ENCODE data around the gene KIRREL3.

GRCh38 chr11:126683766-126684728 is 316.5 kb downstream of the KIRREL3 start:
- TF ChIP-seq, protein P1, sequence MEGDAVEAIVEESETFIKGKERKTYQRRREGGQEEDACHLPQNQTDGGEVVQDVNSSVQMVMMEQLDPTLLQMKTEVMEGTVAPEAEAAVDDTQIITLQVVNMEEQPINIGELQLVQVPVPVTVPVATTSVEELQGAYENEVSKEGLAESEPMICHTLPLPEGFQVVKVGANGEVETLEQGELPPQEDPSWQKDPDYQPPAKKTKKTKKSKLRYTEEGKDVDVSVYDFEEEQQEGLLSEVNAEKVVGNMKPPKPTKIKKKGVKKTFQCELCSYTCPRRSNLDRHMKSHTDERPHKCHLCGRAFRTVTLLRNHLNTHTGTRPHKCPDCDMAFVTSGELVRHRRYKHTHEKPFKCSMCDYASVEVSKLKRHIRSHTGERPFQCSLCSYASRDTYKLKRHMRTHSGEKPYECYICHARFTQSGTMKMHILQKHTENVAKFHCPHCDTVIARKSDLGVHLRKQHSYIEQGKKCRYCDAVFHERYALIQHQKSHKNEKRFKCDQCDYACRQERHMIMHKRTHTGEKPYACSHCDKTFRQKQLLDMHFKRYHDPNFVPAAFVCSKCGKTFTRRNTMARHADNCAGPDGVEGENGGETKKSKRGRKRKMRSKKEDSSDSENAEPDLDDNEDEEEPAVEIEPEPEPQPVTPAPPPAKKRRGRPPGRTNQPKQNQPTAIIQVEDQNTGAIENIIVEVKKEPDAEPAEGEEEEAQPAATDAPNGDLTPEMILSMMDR (IDR thresholded peaks at IDR 0.05 in 2 of 3, conservative IDR thresholded peaks at IDR 0.05 in 1 of 3; ENCODE audit: insufficient read depth in 2 of 3, low read depth in 1 of 3, low read length in 3 of 3) = no peak
- TF ChIP-seq FOSL1 (tag; conservative IDR thresholded peaks at IDR 0.05) (no peak), CBFB (CRISPR knock-in tag; IDR thresholded peaks at IDR 0.05) (no peak), ADNP (tag; IDR thresholded peaks at IDR 0.05) (no peak), ZNF232 (CRISPR knock-in tag; IDR thresholded peaks at IDR 0.05) (no peak), GATA2 (CRISPR knock-in tag; IDR thresholded peaks at IDR 0.05) (no peak), FUS (optimal IDR thresholded peaks at IDR 0.05; ENCODE audit: low read depth, low read length) (no peak), PCBP1 (IDR thresholded peaks at IDR 0.05; ENCODE audit: low read depth, low read length, poor library complexity, severe bottlenecking) (no peak), POLR2AphosphoS5 (IDR thresholded peaks at IDR 0.05; ENCODE audit: control insufficient read depth, insufficient read depth, low read depth, low read length) (no peak), SMAD1 (IDR thresholded peaks at IDR 0.05; ENCODE audit: low read depth, low read length, partially characterized antibody) (no peak), GABPA (tag; conservative IDR thresholded peaks at IDR 0.05; ENCODE audit: low read depth) (no peak)
- TF ChIP-seq, protein P2, sequence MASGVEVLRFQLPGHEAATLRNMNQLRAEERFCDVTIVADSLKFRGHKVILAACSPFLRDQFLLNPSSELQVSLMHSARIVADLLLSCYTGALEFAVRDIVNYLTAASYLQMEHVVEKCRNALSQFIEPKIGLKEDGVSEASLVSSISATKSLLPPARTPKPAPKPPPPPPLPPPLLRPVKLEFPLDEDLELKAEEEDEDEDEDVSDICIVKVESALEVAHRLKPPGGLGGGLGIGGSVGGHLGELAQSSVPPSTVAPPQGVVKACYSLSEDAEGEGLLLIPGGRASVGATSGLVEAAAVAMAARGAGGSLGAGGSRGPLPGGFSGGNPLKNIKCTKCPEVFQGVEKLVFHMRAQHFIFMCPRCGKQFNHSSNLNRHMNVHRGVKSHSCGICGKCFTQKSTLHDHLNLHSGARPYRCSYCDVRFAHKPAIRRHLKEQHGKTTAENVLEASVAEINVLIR (CRISPR knock-in tag; IDR thresholded peaks at IDR 0.05) = no peak

All from K562 (cell line).